ENCODE results near the gene ADH6.

DNA sequence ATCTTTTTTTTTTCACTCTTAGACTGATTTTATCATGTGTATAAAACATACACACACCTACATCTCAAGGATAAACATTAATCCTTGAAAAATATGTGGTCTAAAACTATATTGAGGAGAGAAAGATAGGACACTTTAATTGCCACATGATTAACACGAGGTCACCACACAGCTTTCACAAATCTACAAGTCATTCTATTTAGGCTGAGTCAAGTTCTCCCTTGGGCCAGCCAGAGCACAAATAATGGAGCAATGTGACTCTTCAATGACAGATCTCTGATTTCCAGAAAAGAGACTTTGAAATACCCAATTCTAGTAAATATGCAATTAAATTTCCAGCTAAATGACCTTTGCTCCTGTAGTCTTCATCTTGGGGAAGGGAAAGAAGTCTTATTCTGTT is 62.1 kb downstream of the ADH6 start:
- TF ChIP-seq, protein P1, sequence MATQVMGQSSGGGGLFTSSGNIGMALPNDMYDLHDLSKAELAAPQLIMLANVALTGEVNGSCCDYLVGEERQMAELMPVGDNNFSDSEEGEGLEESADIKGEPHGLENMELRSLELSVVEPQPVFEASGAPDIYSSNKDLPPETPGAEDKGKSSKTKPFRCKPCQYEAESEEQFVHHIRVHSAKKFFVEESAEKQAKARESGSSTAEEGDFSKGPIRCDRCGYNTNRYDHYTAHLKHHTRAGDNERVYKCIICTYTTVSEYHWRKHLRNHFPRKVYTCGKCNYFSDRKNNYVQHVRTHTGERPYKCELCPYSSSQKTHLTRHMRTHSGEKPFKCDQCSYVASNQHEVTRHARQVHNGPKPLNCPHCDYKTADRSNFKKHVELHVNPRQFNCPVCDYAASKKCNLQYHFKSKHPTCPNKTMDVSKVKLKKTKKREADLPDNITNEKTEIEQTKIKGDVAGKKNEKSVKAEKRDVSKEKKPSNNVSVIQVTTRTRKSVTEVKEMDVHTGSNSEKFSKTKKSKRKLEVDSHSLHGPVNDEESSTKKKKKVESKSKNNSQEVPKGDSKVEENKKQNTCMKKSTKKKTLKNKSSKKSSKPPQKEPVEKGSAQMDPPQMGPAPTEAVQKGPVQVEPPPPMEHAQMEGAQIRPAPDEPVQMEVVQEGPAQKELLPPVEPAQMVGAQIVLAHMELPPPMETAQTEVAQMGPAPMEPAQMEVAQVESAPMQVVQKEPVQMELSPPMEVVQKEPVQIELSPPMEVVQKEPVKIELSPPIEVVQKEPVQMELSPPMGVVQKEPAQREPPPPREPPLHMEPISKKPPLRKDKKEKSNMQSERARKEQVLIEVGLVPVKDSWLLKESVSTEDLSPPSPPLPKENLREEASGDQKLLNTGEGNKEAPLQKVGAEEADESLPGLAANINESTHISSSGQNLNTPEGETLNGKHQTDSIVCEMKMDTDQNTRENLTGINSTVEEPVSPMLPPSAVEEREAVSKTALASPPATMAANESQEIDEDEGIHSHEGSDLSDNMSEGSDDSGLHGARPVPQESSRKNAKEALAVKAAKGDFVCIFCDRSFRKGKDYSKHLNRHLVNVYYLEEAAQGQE (IDR thresholded peaks at IDR 0.05; ENCODE audit: insufficient read depth in 1 of 2, low read depth in 2 of 2, low read length in 2 of 2) = no peak
- no peak for TF ChIP-seq SIN3A (IDR thresholded peaks at IDR 0.05; ENCODE audit: borderline replicate concordance, insufficient read depth, low read length)
- TF ChIP-seq POLR2AphosphoS5 (IDR thresholded peaks at IDR 0.05; ENCODE audit: low read depth, low read length) = no peak

All from PFSK-1 (cell line).